Thyroid gland (tissue), 4 donors: ENCODE results near the gene WNT7B.

Source experiments
- POLR2A ChIP-seq, 2 donors: fragments of 450-650 bp; IDR thresholded peaks; one replicate each; pipeline ENCODE4 v1.6.1; 2017; ENCODE audit warnings: antibody characterized with exemption in 2 of 2, mild to moderate bottlenecking in 2 of 2, moderate library complexity in 1 of 2
- TF ChIP-seq, protein P1 (sequence below), 6 experiments: fragments of 200-600 bp in 3 of 6; fragments of 450-650 bp in 3 of 6; sonication (generic) in 3 of 6; IDR thresholded peaks; one replicate each; pipeline ENCODE4 v1.5.1; 2016 to 2019; ENCODE audit warnings: antibody characterized with exemption in 6 of 6, mild to moderate bottlenecking in 2 of 6, inconsistent platforms in 1 of 6, moderate library complexity in 1 of 6

DNA sequence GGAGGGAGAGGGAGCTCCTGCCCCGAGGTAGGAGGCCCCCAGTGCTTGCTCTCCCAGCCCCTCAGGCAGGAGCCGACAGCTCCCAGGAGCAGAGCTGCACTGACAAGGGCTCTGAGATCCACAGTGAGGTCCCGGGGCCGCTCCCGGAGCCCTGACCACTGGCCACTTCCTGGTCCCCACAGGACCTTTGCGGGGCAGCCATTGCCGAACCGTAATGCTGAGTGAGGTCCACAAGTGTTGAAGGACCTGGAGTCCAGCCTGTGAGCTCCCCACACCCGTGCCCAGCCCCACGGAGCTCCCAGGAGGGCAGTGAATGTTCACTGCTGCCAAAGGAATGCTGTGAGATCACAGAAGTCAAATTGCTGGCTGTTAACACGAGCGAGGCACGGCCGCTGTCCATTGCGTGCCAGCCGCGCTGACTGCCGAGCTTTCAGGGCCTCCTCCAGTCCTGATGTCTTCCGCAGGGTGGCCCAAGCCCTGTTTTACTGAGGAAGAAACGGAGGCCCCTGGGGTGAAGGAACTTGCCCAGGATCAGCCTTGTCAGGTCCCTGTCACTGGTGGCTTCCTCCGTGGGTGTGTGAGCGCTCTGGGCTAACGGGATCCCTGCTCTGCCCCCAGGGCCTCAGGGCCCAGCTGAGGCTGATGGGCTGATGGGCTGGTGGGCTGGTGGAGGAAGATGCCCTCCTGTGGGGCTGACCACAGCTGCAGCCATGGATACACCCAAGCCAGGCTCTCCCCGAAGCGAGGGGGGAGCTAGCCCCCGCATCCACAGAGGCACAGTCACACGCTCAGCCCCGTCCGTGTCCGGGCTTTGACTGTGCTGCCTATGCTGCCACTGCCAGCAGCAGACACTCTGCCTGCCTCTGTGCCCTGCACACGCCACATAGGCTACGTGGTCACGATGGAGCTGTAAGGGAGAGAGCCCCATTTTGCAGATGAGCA is 70.8 kb downstream of the WNT7B start:
- no peak for TF ChIP-seq POLR2A (IDR thresholded peaks at IDR 0.05)
- TF ChIP-seq, protein P1, sequence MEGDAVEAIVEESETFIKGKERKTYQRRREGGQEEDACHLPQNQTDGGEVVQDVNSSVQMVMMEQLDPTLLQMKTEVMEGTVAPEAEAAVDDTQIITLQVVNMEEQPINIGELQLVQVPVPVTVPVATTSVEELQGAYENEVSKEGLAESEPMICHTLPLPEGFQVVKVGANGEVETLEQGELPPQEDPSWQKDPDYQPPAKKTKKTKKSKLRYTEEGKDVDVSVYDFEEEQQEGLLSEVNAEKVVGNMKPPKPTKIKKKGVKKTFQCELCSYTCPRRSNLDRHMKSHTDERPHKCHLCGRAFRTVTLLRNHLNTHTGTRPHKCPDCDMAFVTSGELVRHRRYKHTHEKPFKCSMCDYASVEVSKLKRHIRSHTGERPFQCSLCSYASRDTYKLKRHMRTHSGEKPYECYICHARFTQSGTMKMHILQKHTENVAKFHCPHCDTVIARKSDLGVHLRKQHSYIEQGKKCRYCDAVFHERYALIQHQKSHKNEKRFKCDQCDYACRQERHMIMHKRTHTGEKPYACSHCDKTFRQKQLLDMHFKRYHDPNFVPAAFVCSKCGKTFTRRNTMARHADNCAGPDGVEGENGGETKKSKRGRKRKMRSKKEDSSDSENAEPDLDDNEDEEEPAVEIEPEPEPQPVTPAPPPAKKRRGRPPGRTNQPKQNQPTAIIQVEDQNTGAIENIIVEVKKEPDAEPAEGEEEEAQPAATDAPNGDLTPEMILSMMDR (IDR thresholded peaks at IDR 0.05): no peak
